ENCODE data around the gene CNGA4. TPM values are rescaled to one million over a fixed set of nuclear protein-coding genes. Genes with fewer than 3 reads are reported as not detected.
"Not testable (repeated sequence)": the region's sequence is repeated elsewhere in the genome, so short reads cannot be mapped to it uniquely, and the experiment has no call there.

CNGA4 gene
- polyA plus RNA-seq, 3 donors, result 0.08 to 0.14 (median 0.11) TPM

DNA sequence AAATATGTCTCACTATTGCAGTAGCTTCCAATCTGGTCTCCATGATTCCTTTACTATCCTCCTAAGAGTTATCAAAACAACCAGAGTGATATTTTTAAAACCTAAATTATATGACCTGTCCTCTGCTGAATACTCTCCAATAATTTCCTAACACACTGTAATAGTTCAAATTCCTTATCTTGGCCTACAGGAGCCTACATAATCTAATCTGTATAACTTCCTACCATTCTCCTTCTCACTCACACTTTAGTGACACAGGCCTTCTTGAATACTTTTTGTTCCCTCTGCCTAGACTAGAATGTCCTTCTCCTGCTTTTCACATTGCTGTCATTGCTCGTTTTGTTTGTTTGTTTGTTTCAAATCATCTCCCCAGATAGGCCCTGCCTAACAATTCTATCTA lies 13.9 kb upstream of the CNGA4 start:
- DNase-seq (ENCODE audit: low read depth in 3 of 3, low spot score in 2 of 3), result no peak

DNA sequence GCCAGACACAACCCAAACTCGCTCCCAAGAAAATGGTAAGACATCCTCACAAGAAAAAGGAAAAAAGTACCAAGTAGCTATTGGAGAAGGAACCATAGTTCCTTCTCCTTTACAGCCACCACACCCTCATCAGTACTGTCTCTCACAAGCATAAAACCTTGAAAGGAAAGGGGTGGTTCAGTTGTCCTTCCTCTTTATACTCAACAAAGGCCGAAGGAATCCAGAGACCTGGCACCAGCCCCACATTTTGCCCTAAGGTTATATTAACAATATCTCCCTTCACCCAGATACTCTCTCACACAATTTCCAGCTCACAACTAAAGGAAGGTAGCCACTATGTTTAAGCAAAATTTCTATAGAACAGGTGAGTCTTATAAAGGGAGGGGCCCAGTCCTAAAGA lies 13.0 kb upstream of the CNGA4 start:
- no peak for DNase-seq (ENCODE audit: low read depth in 3 of 3, low spot score in 2 of 3)

DNA sequence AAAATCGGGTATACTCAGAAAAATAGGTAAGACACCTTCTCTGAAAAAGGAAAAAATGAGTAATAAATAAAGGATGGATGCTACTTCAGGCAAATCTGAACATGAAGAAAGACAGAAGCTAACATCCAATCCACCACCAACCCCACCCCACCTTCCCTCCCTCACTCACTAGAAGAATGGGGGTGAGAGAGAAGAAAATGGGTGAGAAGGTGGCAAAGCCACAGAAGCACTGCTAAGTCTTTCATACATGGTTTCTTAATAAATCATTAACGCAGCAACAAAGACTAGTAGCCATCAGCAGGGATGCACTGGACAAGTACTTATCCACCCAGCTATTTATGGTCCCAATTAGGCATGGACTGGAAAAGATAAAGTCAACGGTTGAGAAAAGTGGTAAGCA lies 10.4 kb upstream of the CNGA4 start:
- DNase-seq (ENCODE audit: low read depth in 3 of 3, low spot score in 2 of 3), result no peak

DNA sequence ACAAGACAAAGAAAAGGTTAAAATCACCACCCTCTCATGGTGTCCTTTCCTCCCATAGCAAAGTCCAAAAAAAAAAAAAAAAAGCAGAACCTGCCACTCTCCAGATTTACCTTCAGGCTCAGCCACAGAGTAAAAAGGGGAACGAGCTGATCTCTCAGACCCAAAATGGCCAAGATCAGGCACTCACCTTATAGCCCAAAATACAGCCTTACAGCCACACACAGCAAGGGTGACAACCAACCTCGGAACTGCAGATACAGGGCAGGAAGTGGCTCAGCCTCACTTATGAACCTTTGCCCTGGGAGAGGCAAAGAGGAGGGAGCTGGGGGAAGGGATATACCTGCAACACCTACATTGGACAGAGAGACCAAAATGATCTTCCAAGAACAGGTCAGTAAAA lies 9.0 kb upstream of the CNGA4 start:
- DNase-seq (ENCODE audit: low read depth in 3 of 3, low spot score in 2 of 3), result no peak

DNA sequence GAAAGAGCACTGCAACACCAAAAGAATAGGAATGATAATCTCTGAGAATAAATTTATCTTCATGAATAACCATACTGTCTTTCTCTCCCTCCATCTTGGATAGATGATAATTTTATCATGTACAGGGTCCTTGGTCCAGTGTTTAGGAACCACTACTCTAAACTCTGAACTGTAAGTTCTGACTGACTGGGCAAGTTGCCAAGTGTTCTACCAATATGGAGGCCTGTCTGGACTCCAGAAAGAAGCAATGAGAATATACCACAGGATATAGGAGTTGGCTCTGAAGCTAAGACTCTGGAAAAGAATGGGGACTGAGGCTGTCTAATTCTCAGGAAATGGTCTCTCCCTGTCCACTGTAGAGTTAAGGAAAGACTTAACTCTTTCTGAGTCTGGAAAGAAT lies 6.0 kb upstream of the CNGA4 start:
- DNase-seq (ENCODE audit: low read depth in 3 of 3, low spot score in 2 of 3), result no peak

DNA sequence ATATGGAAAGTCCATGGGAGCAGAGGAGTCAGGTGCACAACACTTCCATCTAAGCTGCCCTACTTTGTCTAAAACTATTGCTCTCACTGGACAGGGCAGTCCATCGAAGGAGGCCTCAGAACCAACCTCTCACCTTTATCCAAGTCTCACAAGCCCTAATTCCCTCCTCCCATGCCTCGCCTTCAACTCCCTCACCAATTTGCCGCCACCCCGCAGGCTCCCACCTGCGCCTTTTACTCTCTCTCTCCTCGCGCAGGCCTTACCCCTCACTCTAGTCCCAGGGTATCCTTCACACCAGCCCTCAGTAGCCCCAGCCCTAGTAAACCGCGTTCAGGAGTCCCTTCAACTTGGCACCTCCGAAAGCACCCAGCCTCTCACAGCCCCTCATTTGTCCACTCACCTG lies 4.9 kb upstream of the CNGA4 start:
- DNase-seq (ENCODE audit: low read depth in 3 of 3, low spot score in 2 of 3), result no peak

DNA sequence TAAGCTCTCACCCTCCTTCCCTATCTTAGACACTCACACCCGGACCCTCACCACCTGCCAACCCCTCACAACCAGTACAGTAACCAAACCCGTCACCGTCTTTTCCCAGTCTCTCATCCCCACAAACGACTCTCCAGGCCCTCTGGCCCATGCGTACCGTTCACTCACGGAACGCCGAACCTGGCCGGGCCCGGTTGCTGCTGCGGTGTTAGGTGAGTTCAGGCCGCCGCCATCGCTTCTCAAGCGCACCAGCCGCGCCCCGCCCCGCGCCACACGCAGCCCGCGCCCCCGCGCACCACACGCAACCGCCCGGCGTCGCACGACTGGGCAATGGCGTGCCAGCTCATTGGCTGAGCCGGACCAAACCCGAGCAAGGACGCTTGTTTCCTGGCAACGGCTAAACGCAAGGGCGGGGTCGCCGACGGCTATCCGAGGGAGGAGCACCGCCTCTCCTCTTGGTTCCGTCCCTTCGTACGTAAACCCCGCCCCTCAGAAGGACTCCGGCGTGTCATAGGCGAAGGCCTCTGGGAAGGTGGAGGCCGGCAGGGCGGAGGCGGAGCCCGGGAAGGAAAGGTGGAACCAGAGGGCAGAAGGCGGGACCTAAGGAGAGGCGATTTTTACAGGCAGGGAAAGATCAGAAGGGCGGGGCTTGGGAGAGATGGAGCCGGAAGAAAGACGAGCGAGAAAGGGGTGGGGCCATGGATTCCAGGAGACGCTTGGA lies 4.3 kb upstream of the CNGA4 start, which contains the start of gene FHIP1B:
Gene FHIP1B, minus strand, starts transcription at position 250 of the 721 bp plus-strand sequence. CDS start 10,120 bp downstream, outside the sequence.
- DNase-seq (ENCODE audit: low read depth in 3 of 3, low spot score in 2 of 3), result peak; percentile 99

DNA sequence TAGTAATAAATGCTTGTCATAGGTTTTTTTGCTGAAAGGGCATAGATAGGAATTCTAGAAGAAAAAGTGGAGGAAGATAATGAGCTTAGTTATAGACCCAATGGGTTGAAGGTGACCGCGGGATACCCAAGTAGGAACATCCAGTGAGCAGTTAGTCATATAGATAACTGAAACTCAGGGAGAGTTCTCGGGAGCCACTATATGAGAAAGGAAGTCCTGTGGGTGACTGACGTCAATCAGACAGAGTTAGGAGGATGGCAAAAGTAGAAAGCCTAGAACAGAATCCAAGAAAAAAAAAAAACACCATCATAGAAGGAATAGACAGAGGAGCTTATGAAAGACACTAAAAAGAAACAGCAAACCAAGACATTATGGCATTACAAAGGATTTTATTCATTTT lies 1.6 kb upstream of the CNGA4 start:
- DNase-seq (ENCODE audit: low read depth in 3 of 3, low spot score in 2 of 3), result no peak

DNA sequence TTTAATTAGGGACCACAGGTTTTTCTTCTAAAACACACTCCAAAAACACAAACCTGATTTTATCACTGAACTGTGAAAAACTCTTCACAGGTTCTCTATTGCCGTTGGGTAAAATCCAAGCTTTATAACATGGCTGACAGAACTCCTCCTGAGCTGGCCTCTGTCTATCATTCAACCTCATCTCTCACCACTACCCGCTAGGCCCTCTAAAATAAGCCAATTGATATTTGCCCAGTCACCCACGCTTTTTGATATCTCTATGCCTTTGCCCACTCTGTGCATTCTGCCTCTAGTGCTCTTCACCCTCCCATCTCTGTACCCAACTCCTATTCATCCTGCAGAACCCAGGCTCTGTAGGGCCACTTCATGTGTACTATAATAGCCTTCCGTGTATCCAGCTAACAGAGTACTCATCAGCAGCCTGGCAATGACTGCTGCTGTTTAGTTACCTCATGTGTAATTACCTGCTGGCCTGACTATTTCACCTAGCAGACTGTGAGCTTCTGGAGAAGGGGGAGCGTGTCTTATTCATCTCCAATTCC lies 1.1 kb upstream of the CNGA4 start:
- no peak for DNase-seq (ENCODE audit: low read depth in 3 of 3, low spot score in 2 of 3)

DNA sequence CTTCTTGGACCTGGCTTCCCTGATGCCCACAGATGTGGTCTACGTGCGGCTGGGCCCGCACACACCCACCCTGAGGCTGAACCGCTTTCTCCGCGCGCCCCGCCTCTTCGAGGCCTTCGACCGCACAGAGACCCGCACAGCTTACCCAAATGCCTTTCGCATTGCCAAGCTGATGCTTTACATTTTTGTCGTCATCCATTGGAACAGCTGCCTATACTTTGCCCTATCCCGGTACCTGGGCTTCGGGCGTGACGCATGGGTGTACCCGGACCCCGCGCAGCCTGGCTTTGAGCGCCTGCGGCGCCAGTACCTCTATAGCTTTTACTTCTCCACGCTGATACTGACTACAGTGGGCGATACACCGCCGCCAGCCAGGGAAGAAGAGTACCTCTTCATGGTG lies 1.2 kb downstream of the CNGA4 start:
- DNase-seq (ENCODE audit: low read depth in 3 of 3, low spot score in 2 of 3), result no peak

DNA sequence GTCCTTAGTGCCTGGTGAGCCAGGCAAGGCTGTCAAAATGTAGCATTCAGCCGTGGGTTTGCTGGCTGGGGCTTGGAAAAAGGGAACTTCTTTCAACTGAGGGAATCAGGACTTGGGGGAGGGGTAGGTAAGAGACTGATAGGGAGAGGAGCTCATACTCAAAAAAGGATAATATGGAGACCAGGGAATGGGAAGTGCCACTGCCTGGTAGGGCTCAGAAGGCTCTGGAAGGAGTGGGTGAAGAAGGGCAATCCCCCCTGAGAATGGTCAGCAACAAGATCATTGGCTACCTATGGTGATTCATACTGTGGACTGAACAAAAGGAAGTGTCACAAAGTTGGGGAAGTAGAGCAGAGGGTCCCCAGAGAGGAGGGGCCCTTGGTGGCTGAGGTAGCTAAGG lies 1.9 kb downstream of the CNGA4 start:
- no peak for DNase-seq (ENCODE audit: low read depth in 3 of 3, low spot score in 2 of 3)

DNA sequence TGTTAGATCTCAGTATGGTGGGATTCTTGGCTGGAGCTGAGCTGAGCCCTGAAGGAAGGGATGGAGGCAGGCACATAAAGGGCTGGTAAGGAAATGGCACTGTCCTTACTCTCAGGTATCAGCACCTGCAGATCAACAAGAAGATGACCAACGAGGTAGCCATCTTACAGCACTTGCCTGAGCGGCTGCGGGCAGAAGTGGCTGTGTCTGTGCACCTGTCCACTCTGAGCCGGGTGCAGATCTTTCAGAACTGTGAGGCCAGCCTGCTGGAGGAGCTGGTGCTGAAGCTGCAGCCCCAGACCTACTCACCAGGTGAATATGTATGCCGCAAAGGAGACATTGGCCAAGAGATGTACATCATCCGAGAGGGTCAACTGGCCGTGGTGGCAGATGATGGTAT lies 2.4 kb downstream of the CNGA4 start:
- DNase-seq (ENCODE audit: low read depth in 3 of 3, low spot score in 2 of 3), result no peak

DNA sequence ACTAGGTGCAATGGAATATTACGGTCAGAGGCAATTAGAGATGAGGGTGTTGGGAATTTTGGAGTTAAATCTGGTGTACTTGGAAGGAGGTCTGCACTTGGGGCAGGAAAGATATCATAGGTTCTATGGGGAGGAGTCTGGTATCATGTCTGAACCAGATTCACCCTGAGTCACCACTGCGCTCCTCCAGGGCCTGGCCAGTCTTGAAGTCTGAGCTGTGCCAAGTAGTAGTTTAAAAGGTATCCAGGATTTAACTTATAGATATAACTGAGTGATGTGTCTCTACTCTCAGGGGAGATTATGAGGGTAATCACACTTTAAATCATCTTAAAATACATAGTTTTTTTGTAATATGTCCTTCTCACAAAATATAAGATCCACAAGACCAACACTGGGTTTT lies 6.6 kb downstream of the CNGA4 start:
- DNase-seq (ENCODE audit: low read depth in 3 of 3, low spot score in 2 of 3), result no peak

DNA sequence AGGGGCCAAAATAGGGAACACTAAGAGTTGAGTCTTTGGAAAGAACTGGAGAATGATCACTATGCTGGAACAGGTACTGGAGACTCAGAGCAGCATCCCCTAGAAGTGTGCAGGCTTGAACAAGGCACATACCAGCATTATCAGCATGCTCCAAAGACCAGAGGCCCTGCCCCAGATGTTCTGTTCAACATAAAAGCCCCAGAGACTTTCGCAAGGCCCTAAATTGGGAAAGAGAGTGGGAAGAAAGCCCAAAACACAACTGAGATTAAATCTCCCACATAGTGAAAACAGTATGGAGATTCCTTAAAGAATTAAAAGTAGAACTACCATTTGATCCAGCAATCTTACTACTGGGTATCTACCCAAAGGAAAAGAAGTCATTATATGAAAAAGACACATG lies 9.4 kb downstream of the CNGA4 start:
- no peak for DNase-seq (ENCODE audit: low read depth in 3 of 3, low spot score in 2 of 3)

DNA sequence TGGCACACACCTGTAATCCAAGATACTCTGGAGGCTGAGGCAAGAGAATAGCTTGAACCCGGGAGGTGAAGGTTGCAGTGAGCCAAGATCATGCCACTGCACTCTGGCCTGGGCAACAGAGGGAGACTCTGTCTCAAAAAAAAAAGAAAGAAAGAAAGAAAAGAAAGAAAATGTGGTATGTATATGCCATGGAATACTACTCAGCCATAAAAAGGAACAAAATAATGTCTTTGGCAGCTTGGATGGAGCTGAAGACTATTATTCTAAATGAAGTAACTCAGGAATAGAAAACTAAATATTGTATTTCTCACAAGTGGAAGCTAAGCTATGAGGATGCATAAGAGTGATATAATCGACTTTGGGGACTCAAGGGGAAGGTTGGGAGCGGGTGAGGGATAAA lies 10.0 kb downstream of the CNGA4 start:
- not testable (repeated sequence) for DNase-seq (ENCODE audit: low read depth in 3 of 3, low spot score in 2 of 3)

DNA sequence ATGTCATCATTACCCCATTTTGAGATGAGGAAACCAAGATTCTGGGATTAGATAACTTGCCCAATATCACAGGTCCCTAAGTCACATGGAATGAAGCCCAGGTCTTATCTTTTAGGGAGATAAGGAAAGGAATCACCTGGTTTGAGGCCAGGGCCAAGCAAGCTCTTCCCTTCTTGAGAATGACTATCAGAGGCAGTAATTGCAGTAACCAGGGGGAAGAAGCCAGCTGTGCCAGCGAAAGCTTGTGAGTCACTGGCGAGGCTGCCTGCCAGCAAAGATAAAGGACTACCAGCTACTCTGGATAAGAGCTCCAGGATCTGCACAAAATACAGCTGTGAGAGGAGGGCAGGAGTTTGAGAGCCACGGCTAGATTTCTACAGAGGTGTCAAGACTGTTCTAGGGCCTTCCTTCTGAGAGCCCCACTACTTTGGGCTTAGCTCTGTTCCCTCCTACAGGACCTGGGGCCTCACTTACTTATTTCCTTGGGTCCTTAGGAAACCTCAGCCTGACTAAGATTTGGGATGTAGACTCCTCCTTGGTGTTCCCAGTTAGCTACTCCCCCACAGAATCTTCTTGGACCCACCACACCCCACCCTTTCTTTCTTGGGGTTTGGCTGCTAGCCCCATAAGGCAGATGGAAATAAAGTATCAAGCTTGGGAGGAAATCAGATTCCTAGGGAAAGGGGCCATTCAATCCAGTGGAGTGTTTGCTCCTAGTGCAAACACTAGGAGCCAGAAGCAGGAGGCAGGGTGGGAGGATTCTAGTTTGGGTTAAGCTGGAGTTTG lies 11.1 kb downstream of the CNGA4 start:
- DNase-seq (ENCODE audit: low read depth in 3 of 3, low spot score in 2 of 3), result no peak

DNA sequence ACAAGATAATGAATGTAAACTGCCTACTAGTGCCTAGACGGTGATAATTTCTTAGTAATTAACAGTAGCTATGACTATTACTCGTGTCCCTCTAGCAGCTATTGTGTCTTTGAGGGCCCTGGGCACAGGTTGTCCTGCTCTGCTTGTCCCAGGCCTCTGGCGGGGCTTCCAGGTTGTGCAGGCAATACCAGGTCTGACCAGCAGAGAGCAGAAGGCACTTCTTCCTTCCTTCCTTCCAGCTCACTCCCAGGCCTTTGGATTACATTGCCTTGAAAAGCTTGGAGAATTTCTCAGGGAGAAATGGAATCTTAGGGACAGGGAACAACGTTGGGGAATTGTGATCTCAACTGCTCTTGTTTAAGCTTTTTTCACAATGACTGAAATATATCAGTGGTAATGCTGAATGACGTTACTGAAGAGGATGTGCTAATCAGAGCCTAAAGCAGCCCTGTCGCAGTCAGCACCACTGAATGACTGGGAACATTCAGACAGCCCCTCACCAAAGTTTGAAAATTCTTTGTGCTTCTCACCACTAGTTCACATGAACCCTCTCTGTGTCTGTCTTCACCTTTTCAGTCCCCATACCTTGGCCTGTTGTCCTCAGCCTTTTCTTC lies 12.3 kb downstream of the CNGA4 start:
- peak in 2 of 3 donors; percentile 62 to 63 for DNase-seq (ENCODE audit: low read depth in 3 of 3, low spot score in 2 of 3)

DNA sequence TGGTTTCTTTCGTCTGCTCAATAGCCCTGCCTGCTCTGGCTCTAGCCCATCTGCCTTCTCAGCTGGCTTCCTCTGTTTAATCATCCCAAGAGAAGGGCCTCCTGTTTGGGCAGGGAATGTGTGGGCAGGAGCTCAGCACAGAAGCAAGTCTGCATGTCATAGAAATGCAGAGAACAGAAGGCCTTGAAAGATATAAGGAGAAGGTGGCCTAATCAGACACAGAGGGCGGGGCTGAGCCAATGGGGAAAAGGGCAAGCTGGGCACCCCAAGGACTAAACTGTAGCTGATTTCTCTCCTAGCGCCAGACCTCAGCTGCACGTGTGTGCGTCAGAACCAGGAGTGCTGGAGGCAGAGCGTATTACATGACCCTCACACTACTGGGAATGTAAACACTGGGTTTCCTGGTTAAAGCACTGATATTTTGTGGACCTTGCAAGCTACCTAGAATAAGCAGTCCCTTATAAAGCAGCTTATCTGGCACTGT lies 13.1 kb downstream of the CNGA4 start:
- no peak for DNase-seq (ENCODE audit: low read depth in 3 of 3, low spot score in 2 of 3)

DNA sequence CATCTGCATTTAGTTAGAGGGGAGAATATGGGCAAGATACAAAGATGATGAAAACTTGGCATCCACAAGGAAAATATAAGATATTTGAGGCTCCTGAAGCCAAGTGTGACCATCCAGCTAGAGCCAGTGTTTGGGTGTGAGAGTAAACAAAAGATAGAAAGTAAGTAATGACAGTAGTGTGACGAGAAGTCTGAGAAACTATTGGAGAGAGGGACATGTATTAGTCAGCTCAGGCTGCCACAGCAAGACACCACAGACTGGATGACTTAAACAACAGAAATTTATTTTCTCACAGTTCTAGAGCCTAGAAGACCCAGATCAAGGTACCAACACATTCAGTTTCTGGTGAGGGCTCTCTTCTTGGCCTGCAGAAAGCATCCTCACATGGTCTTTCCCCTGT lies 14.3 kb downstream of the CNGA4 start:
- DNase-seq (ENCODE audit: low read depth in 3 of 3, low spot score in 2 of 3), result no peak

DNA sequence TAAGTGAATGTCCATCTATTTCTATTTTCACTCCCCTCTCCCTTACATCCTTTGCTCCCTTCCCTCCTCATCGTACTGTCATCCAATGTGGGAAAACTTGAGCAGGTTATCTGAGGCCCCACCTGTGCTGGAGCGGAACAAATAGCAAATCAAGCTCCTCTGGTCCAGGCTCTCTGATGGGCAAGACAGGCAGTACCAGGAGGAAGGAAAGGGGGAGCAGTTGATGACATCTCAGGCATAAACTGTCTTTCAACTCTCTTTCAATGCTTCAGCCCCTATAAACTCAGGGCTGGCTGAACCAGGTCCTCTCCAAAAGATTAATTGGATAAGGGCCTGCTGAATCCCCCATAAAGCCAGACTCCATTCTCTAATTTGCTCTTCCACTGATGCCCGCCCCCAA lies 19.3 kb downstream of the CNGA4 start:
- DNase-seq (ENCODE audit: low read depth in 3 of 3, low spot score in 2 of 3), result no peak

DNA sequence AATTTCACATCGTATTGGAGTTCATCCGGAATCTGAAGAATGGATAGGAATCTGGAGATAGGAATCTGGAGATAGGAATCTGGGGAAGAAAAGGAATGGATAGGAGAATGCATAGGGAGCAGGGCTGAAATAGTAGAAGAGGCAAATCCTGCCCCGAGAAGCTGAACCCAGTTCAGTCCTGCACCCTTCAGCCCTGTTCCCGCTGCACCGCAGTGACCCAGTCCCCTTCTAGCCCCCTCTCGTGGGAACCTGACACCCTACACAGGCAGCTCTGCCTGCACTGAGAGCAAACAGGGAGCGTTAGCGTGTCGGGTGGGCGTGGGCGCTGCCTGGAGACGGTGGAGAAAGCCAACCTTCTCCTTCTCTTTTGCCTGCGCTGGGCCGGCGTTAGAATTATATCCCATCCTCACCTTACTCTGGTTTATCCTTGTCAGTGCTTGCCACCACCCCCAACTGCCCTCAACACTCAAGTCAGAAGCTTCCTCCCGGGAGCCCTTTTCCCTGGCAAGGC lies 19.7 kb downstream of the CNGA4 start:
- no peak for DNase-seq (ENCODE audit: low read depth in 3 of 3, low spot score in 2 of 3)
